Aorta (tissue), 5 donors: ENCODE measurements around the gene SPINT1. TPM values are rescaled to one million over a fixed set of nuclear protein-coding genes. Genes with fewer than 3 reads are reported as not detected.
A peak's percentile ranks its signal among the peaks of the same experiment; 100 is the strongest.

ENCODE experiments used
- ATAC-seq: fragments of 200-7000 bp; cut with Tn5 transposase; one replicate; pipeline ENCODE4 v1.9.1; 2022; ENCODE audit warnings: moderate library complexity; ENCODE audit not compliant: low FRiP score
- DNase-seq, 2 donors: peaks; one replicate each; pipeline ENCODE4 v3.0.0-alpha.2; 2020
- H3K27ac ChIP-seq, 2 donors: one replicate each; pipeline ENCODE4 v1.5.1; 2013; ENCODE audit warnings: low read length in 2 of 2, mild to moderate bottlenecking in 2 of 2, moderate library complexity in 2 of 2, control low read depth in 1 of 2, inconsistent platforms in 1 of 2, low read depth in 1 of 2
- H3K27me3 ChIP-seq, 2 donors: one replicate each; pipeline ENCODE4 v1.6.1; 2013; ENCODE audit warnings: control low read depth in 1 of 2, low read length in 1 of 2, mild to moderate bottlenecking in 1 of 2, moderate library complexity in 1 of 2; ENCODE audit not compliant: insufficient read depth in 2 of 2, control insufficient read depth in 1 of 2
- H3K36me3 ChIP-seq, 2 donors: one replicate each; pipeline ENCODE4 v1.6.1; 2013; ENCODE audit warnings: control low read depth in 1 of 2, low read length in 1 of 2, mild to moderate bottlenecking in 1 of 2; ENCODE audit not compliant: insufficient read depth in 2 of 2, control insufficient read depth in 1 of 2
- H3K4me1 ChIP-seq, 2 donors: one replicate each; pipeline ENCODE4 v1.6.1; 2013; ENCODE audit warnings: low read length in 2 of 2, control low read depth in 1 of 2, mild to moderate bottlenecking in 1 of 2, moderate library complexity in 1 of 2; ENCODE audit not compliant: insufficient read depth in 2 of 2, control insufficient read depth in 1 of 2
- H3K4me3 ChIP-seq, 2 donors: one replicate each; pipeline ENCODE4 v1.5.1; 2013; ENCODE audit warnings: low read length in 2 of 2, control low read depth in 1 of 2, mild to moderate bottlenecking in 1 of 2
- H3K9me3 ChIP-seq: one replicate; pipeline ENCODE4 v1.6.1; 2013; ENCODE audit warnings: mild to moderate bottlenecking, low read length; ENCODE audit not compliant: control insufficient read depth
- WGBS, 2 donors: extraction: QIAGEN DNeasy Blood & Tissue Kit; methylation state at CpG; one replicate each; pipeline ENCODE4 v1.1.7; 2013; 5-methylcytosine and 5-hydroxymethylcytosine counted together
- intact Hi-C, 2 donors: fragments of 100-400 bp; cut with DNase I; formaldehyde crosslinking; loops; one replicate each; pipeline versions ENCODE4 v1.14.2 to v1.15.0; 2022
- polyA plus RNA-seq, 2 donors: library from polyadenylated mRNA; stranded (reverse); fragments of 200-250 nt; gene quantifications; one replicate each; pipeline ENCODE4 v1.2.3, GENCODE V29; 2013
- total RNA-seq, 2 donors: library from RNA; stranded (reverse); fragmentation: NEBNext Ultra II Directional; extraction: Animal tissue kit (Norgen Biotek cat#: 25700); gene quantifications; one replicate each; pipeline ENCODE4 v1.2.1, GENCODE V29; 2021
- donor health status: healthy with polysubstance abuse.
- donor health status: Bipolar disorder and iron deficiency.
- donor health status: DM: no; HTN: no; CAD: no.
- donor health status: DM: no; HTN: no; CAD: no.
- donor health status: DM: yes; HTN: yes; CAD: no.

Gene SPINT1
- total and polyA plus RNA-seq, 4 donors = 1.9 to 15.5 (median 3.1) TPM

DNA sequence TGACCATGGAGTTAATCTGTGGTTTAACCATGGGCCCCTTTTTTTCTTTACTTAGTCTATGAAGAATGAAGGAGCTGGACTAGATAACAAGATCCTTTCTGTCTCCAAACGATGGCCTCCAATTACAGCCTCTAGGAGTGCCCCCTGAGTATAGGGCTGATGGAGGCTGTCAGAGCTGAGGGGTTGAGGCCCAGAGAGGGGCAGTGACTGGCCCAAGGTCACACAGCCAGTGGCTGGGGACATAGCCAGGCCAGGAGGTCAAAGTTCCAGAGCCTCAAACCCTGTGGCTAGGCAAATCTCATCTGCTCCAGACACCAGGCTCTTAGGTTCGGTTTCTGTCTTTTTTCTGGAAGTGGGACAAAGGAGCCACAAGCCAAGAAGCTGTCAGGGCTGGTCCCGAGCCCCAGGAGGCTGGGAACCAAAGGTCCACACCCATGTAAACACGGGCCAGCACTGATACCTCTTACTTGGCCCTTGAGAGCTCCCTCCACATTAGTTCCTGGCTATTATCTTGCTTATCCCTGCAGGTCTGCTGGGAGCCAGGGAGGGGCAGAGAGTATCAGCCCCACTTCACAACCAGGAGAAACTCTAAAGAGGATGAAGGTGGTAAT lies 19.9 kb downstream of the SPINT1 start:
- ATAC-seq (no peak), DNase-seq (peak in 1 of 2 donors; percentile 28)
- Histone ChIP-seq H3K27ac (no peak overlapping the region), H3K27me3 (no peaks in the 10 kb centered on the region), H3K4me3 (no peak overlapping the region), H3K9me3 (no peaks in the 10 kb centered on the region), H3K4me1 (no peaks in the 10 kb centered on the region), H3K36me3 (no peaks in the 10 kb centered on the region)
- intact Hi-C loops = no loop called here
- WGBS, 2 donors = 40 to 44% methylated on average over 4 of the region's 4 CpGs

DNA sequence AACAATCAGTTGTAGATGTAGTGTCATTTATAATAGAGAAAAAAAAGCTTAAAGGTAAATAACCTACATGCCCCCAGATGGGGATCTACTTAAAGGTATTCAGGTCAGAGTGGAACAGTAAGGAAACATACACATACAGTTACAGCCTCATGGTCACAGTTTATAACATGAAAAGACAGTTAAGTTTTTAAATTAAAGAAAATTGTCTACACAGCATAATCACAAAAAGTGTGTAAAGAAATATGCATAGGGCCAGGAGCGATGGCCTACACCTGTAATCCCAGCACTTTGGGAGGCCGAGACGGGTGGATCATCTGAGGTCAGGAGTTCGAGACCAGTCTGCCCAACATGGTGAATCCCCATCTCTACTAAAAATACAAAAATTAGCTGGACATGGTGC lies 23.4 kb downstream of the SPINT1 start:
- Histone ChIP-seq H3K27me3 (no peaks in the 10 kb centered on the region), H3K4me3 (no peak overlapping the region), H3K27ac (no peak overlapping the region), H3K4me1 (no peaks in the 10 kb centered on the region), H3K36me3 (no peaks in the 10 kb centered on the region), H3K9me3 (no peaks in the 10 kb centered on the region)
- intact Hi-C loops = no loop called here
- DNase-seq = peak in 1 of 2 donors; percentile 6
- 97 to 98% methylated on average over 4 of the region's 4 CpGs for WGBS, 2 donors
- ATAC-seq = no peak

DNA sequence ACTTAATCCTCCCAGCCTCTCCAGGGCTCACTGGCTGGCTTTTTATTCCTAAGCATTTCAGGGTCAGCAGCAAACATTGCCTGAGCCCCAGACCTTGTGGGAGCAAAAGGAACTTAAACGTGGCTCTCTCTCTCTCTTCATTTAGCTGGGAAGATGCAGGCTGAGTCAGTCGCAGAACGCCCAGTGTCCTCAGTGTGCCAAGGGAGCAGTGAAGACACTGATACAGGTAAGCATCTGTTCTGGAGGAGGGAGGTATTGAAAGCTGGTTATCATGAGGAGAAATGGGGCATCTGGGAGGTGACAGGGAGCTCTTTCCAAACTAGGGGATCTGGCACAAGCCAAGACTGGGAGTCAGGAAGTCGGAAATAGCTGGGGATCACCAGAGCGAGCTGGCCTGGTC lies 25.8 kb downstream of the SPINT1 start:
- Histone ChIP-seq H3K36me3 (no peaks in the 10 kb centered on the region), H3K9me3 (no peaks in the 10 kb centered on the region), H3K27ac (no peak overlapping the region), H3K27me3 (no peaks in the 10 kb centered on the region), H3K4me1 (no peaks in the 10 kb centered on the region), H3K4me3 (no peak overlapping the region)
- ATAC-seq = no peak
- 75 to 81% methylated on average over 5 of the region's 5 CpGs for WGBS, 2 donors
- intact Hi-C loops = no loop called here
- DNase-seq = peak in 1 of 2 donors; percentile 17

DNA sequence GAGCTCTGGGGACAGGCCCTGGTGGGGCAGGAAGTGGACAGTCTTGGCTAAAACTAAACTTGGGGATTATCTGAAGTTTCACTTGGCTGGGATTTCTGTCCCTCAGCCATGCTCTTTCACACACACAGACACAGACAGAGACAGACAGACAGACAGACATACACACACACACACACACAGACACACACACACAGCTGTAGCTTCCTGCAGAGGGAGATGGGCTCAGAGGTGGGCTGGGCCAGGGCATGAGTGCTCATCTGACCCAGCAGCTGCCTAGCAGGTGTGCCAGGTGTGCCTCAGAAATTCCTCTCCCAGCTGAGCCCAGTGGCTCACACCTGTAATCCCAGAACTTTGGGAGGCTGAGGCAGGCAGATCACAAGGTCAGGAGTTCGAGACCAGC lies 26.9 kb downstream of the SPINT1 start:
- peak in 1 of 2 donors; percentile 20 for DNase-seq
- Histone ChIP-seq H3K4me1 (no peaks in the 10 kb centered on the region), H3K27me3 (no peaks in the 10 kb centered on the region), H3K36me3 (no peaks in the 10 kb centered on the region), H3K27ac (no peak overlapping the region), H3K9me3 (no peaks in the 10 kb centered on the region), H3K4me3 (no peak overlapping the region)
- no peak for ATAC-seq
- WGBS, 2 donors = 98 to 100% methylated on average over 1 of the region's 1 CpG
- intact Hi-C loops = no loop called here

DNA sequence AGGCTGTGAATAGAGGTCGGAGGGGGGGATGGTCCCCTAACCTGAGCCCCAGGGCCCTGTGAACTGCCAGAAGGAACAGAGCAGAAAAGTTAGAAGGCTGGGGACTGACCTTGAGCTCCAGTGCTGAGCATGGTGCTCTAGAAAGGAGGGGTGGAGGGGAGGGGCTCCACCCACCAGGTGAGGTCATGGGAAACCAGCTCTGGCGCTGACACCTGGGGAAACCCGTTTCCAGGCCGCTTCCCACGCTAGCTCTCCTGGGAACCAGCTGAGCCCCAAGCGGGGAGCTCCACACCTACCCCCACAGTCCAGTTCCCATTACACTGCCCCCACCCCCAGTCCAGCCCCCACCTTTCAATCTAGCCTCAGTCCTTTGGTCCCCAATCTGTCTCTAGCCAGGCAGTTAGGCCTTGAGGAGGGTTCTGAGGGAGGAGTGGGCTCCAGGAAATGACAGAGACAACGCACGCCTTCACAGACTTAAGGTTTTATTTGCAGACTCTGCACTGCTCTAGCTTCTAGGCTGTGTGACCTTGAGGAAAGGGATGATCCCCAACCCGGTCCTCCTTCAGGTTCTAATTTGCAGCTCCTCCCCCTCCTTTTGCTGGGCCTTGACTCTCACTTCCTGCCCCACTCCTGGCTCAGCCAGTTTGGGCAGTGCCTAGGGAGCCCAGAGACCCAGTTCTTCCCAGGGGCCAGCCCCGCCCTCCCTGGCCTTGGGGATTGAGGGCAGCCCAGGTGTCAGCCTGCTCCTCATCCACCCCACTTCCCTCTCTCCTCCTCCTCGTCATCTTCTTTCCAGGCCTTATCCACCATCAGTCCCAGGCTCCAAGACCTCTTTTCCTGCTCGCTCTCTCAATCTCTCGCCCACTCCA lies 28.1 kb downstream of the SPINT1 start:
- Histone ChIP-seq H3K36me3 (no peaks in the 10 kb centered on the region), H3K4me3 (no peak overlapping the region), H3K27me3 (no peaks in the 10 kb centered on the region), H3K4me1 (no peaks in the 10 kb centered on the region), H3K27ac (no peak overlapping the region), H3K9me3 (no peaks in the 10 kb centered on the region)
- intact Hi-C loops = no loop called here
- ATAC-seq (no peak), DNase-seq (peak in 1 of 2 donors; percentile 23)
- WGBS, 2 donors = 91 to 92% methylated on average over 13 of the region's 13 CpGs

DNA sequence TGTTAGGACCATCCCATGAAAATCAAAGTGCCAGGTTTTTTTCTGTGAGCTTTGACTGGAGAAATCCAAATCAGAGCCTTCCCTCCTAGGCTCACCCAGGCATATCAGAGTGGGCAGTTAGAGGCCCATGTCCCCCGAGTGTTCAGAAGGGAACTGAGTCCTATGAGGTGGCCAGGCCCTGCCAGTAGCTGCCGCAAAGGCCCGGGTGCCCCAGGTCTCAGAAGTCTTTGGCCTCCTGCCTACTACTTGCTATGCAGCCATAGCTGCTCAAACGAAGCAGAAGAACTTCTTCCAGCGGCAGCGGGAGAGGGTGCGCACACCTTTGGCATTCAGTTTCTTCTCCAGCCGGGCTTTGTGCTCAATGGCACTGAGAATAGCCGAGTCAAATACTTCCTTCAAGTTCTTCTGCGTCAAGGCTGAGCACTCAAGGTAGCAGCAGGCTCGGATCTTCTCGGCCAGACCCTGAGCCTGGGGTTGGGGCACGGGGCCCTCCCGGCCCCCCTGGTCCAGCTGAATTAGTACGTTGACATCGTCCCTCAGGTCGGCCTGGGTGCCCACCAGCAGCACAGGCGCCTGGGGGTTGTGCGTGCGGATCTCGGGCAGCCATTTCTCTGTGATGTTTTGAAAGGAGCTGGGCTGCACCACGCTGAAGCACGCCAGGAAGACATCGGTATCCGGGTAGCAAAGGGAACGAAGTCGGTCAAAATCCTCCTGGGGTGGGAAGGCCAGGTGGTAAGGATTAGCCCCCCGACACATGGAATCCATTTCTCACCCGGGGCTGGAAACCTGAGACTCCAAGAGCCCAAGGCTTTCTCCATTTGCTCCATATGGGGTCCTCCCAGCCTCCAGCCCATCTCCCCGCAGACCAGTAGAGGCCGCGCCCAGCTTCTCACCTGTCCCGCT lies 29.2 kb downstream of the SPINT1 start:
- 61% methylated on average over 32 to 33 of the region's 33 CpGs for WGBS, 2 donors
- H3K4me1 ChIP-seq = no peaks in the 10 kb centered on the region
- H3K27me3 ChIP-seq = no peaks in the 10 kb centered on the region
- H3K27ac ChIP-seq = no peak overlapping the region
- peak in 1 of 2 donors; percentile 32 for DNase-seq
- intact Hi-C loops = no loop called here
- no peaks in the 10 kb centered on the region for H3K9me3 ChIP-seq
- no peak for ATAC-seq
- no peaks in the 10 kb centered on the region for H3K36me3 ChIP-seq
- peak overlapping the region in 1 of 2 donors; percentile 12 for H3K4me3 ChIP-seq

DNA sequence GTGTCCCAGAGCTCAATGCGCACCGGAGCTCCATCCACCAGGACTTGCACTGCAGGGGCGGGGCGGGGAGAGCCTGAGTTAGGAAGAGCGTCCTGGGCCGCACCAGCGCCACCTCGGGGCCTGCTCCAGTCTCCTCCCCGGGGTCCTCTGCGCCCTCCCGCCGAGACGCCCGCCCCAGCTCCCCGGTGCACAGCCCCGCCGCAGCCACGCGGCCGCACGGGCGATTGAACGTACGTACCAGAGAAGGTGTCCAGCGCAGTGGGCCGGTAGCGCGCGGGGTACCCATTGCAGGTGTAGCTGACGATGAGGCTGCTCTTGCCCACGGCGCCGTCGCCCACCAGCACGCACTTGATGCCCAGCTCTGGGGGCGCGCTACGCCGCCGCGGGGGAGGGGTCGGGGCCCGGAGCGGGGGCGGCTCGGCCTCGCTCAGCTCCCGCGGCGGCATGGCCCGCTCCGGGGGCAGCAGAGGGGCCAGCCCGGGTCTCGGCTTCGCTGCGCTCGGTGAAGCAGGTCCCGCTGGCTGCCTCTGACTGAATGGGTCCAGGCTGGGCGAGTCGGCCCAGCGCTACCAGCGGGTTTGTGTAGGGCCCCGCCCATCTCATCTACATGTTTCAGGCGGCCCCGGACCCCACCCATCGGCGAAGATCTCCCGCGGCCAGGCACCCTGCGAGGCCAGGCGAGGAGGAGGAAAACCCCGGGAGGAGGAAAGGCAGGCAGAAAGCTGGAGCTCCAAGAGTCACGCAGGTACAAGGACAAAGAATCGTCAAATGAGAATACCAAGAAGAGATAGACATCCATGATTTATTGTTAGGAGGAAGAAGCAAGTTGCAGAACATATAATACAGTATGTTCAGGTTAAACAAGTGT lies 30.1 kb downstream of the SPINT1 start, which contains the start of gene RHOV:
TSS of gene RHOV (minus strand) at position 541 of the 868 bp plus-strand sequence. CDS start at position 446, 95 bp downstream.
- Histone ChIP-seq H3K27me3 (no peaks in the 10 kb centered on the region), H3K27ac (no peak within 1 kb of the TSS), H3K4me3 (peak within 1 kb of the TSS; percentile 12 to 56), H3K9me3 (no peaks in the 10 kb centered on the region), H3K36me3 (no peaks in the 10 kb centered on the region), H3K4me1 (no peaks in the 10 kb centered on the region)
- intact Hi-C loops = no loop called here
- DNase-seq (peak; percentile 63 to 84), ATAC-seq (peak; percentile 73)
- WGBS, 2 donors = 1 to 2% methylated on average over 58 to 74 of the region's 74 CpGs
